ENCODE measurements around the gene ERI2. TPM values are rescaled to one million over a fixed set of nuclear protein-coding genes. Genes with fewer than 3 reads are reported as not detected.
"Not testable (repeated sequence)": the region's sequence is repeated elsewhere in the genome, so short reads cannot be mapped to it uniquely, and the experiment has no call there.

The ERI2 gene
- total RNA-seq, 1 donor from 2014 or later = 18.6 TPM

DNA sequence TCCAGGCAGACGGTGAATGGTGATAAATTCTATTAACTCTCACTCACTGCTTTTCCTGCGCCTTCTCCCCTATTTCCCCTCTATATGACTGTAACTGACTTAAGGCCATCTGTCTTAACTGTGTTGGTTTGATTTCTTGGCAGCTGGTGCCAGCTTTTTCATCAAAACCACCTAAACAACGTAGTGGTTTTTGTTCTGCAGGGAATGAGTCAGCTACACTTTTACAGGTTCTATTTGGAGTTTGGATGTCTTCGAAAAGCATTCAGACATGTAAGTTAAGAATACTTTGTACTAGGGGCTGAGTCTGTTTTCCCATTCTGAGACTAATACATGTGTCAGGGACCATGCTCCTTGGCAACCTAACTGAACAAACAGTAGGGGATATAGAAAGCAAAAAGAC lies 8.5 kb upstream of the ERI2 start:
- no peak for DNase-seq (ENCODE audit: low spot score)

DNA sequence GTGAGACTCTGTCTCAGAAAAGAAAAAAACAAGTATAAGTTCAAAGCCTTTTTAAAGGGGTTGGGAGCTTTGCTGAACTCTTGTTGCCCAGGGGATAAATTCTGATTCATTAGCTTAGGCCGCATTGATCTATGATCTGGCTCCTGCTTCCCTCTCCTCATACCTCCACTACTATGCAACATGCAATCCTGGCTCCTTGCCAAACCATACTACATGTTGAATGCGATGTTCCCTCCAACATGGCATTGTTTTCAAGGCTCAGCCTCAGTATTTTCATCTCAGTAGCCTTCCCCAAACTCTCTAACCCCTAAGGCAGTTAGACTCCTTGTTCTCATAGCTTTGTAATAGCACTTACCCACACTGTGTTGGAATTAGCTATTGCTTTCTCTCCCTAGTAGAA lies 6.2 kb upstream of the ERI2 start:
- no peak for DNase-seq (ENCODE audit: low spot score)

DNA sequence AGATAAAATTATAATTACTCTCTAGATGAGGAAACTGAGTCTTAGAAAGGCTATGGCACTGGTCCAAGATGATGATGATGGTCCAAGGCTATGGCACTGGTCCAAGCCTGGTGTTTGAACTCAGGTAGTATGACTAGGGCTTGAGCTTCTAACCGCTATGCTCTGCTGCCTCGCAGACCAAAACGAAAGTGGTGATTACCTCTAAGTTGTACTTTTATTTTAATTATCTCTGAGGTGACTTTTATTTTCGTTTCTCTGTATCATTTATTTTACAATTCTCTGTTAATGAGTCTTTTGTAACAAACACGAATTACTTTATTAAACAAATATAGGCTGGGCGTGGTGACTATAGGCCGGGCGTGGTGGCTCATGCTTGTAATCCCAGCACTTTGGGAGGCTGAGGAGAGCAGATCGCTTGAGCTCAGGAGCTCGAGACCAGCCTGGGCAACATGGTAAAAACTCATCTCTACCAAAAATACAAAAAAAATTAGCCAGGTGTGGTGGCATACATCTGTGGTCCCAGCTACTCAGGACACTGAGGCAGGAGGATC lies 5.7 kb upstream of the ERI2 start:
- DNase-seq (ENCODE audit: low spot score) = no peak

DNA sequence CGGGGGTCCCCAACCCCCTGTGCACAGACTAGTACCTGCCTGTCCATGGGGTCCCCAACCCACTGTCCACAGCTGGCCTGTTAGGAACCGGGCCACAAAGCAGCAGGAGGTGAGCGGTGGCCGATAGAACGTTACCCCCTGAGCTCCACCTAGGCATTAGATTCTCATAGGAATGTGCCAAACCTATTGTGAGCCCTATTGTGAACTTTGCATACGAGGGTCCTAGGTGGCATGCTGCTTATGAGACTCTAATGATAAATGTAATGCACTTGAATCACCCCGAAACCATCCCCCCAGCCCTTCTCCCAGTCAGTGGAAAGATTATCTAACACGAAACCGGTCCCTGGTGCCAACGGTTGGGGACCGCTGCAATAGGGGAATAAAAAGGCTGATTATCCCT lies 1.6 kb upstream of the ERI2 start:
- DNase-seq (ENCODE audit: low spot score) = no peak

DNA sequence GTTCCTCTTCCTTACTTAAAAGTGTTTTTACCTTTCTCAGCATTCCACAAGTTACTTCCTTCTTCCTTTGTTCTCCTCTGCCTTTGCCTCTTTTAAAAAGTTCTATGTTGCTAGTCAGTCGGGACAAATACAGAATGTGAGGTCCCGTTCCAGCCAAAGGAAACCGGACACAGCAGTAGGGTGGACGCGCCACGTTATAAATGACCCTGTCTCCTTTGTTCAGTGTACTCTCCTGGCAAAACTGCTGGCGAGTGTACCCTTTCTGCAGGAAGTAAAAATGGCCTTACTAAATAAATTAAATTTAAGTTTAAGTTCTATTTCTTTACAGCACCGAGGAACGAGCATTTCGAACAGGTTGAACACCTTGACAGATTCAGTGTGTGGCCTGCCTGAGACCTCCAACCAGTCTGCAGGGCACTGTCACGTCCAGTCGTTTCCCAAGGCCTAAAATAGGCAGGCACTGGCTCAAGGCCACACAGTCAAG lies 546 bp downstream of the ERI2 start:
- DNase-seq (ENCODE audit: low spot score) = not testable (repeated sequence)

DNA sequence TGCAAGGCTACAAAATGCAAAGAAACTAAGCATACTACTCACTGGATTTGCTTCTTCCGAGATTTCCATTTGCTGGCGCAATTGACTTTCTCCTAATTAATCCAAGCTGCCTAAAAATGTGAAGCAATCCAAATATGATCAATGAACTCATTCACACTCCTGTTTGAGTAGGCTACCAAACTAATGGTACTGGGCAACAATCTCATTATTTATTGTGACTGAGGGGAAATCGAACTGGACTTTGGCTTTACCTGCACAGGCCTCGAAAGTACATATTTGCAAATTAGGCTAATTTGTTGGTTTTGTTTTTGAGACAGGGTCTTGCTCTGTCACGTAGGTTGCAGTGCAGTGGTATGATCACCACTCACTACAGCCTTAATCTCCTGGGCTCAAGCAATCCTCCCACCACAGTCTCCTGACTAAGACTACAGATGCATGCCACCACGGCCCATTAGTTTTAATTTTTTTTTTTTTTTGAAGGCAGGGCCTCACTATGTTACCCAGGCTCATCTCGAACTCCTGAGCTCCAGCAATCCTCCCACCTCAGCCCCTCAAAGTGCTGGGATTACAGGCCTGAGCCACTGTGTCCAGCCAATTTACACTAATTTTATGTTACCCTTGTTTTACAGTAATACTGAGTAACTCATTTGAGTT lies 2.6 kb downstream of the ERI2 start:
- no peak for DNase-seq (ENCODE audit: low spot score)

DNA sequence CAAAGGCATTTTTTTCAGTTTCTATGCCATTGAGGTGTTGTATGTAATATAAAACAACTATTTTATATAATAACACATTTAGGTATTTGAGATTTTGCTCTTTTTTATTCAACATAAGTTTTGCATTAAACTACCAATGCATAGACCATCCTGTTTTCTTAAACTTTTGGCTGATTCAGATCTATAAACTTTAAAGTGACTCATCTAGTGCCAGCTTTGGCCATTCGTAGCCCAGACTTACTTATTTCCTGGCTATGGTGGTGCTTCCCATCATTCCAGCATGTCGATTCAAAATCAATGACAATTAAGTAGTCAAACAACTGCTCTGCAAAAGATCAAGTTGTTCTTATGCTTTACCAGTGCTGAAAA lies 3.1 kb downstream of the ERI2 start:
- DNase-seq (ENCODE audit: low spot score) = no peak

DNA sequence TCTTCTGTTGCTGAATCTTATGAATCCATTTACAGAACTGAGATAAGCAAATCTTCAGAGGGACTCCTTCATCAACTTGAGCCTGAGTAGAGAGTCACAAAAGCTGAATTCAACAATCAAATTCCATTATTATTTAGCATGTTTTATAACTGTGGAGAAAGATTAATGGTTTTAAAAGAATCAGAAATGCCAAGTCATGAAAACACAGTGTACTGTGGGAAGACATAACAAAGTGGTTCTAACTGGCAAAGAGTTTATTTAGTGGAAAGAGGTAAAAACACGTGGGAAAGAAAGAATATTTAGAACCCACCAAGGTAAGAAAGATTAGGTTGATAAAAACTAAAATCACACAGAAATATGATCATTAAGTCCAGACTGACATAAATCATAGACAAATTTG lies 5.0 kb downstream of the ERI2 start:
- DNase-seq (ENCODE audit: low spot score) = no peak

DNA sequence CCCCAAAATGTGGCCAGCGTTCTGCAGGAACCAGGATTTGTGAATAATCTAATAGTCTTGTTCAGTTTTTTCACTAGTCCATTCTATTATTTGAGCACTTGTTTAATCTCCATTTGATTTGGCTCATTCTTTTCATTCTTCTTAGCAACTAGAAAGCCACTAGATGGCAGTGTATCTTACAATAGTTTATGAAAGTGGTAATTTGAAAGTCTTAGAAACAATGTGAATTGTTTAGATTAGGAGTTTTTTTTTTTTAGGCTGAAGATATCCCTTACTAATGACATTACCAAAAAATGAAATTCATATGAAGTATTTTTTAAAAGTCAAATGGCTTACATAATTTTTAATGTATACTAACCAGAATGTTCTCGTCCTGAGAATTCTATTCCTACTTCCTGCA lies 6.7 kb downstream of the ERI2 start:
- no peak for DNase-seq (ENCODE audit: low spot score)

DNA sequence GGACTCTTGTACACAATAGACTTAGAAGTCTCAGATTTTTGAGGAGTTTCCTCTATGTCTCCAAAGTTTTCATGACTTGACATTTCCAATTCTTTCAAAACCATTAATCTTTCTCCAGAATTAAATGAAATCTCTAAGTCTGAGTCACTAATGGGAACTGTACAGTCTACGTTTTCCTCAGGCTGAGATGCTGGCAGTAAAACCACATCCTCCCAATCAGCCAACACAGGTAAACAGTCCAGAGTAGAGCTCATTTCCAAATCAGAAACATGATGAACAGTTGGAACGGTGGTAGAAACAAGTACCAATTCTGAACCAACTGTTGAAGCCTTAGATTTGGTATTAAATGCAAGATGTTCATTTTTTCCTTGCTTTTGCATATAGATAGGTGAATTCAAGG lies 7.9 kb downstream of the ERI2 start:
- no peak for DNase-seq (ENCODE audit: low spot score)

DNA sequence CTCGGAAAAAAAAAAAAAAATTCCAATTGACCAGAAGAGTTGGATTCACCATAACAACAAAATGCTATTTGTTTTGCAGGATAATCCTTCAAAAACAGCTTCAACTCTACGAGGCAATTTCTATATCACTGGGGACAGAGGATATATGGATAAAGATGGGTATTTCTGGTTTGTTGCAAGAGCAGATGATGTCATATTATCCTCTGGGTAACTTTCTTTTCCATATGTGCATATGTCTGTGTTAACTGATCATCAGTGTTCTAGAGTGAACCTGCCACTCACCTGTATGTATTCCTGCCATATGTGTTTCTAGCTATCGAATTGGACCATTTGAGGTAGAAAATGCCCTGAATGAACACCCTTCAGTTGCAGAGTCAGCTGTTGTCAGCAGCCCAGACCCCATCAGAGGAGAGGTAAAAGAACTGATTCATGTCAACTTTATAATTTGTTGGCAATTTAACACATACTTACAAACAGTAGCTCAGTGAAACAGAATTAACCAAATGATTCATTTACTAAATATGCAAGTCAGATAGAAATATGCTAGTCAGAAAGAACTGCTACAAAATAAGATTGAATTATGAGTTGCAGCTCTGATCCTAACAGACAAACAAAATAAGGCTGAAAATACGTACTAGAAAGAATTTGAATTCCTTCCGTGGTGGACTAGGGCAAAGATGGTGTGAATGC lies 14.2 kb downstream of the ERI2 start:
- DNase-seq (ENCODE audit: low spot score) = no peak

DNA sequence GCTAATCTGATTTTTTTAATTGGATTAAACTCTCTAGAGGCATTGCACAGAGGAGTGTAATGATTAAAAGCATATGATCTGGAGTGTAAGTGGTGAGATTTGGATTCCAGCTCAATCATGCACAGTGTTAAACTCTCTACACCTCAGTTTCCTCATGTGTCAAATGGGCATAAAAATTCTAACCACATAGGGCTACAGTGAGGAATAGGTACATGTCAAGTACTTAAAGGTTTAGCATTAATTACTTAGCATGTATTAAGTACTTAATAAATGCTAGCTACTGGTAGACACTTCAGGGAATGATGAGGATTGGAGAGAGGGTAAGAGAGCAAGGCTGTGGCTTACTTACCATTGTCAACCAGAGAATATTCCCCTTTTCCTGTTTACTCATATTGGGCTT lies 17.1 kb downstream of the ERI2 start:
- DNase-seq (ENCODE audit: low spot score) = no peak

DNA sequence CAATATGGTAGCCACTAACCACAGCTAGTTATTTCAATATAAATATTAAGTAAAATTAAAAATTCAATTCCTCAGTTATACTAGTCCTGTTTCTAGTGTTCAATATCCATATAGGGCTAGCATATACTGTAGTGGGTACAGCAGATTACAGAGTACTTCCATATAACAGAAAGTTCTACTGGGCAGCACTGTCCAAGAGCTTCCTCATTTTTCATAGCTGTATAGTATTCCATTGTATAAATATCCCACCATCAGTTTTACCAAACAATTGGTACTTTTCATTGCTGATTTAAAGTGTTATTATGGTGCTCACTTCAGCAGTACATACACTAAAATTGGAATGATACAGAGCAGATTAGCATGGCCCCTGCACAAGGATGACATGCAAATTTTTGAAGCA lies 22.1 kb downstream of the ERI2 start:
- DNase-seq (ENCODE audit: low spot score) = no peak

DNA sequence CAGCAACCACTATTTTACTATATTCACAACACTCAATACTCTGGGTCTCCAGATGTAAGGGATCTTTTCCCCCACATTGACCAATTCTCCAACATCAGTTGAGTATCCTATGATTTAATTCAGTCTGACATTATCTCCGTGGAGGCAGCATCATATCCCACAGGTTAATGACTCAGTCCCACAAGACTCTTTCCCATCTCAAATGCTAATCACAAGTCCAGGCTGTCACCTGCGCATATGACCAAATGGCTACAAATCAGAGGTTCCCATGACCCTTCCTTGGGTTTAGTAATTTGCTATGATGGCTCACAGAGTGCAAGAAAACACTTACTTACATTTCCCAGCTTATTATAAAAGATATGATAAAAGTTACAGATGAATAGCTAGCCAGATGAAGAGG lies 23.8 kb downstream of the ERI2 start:
- DNase-seq (ENCODE audit: low spot score) = no peak

DNA sequence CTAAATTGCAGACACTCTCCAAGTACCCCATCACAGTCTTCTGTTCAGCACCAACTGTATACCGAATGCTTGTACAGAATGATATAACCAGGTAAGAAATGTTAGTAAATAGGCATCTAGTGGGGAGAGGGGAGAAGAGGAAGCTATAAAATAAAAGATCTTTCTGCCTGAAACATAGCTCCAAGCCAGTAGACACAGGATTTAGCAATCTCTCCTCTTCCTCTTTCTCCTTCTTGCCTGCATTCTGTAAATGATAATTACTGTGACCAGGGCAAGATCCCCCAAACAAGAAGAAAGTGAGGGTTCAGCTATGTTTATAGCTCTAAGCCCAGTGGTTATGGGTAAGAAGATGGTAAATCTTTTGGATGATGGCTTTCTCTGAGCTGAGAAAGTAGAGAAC lies 24.6 kb downstream of the ERI2 start:
- DNase-seq (ENCODE audit: low spot score) = no peak

DNA sequence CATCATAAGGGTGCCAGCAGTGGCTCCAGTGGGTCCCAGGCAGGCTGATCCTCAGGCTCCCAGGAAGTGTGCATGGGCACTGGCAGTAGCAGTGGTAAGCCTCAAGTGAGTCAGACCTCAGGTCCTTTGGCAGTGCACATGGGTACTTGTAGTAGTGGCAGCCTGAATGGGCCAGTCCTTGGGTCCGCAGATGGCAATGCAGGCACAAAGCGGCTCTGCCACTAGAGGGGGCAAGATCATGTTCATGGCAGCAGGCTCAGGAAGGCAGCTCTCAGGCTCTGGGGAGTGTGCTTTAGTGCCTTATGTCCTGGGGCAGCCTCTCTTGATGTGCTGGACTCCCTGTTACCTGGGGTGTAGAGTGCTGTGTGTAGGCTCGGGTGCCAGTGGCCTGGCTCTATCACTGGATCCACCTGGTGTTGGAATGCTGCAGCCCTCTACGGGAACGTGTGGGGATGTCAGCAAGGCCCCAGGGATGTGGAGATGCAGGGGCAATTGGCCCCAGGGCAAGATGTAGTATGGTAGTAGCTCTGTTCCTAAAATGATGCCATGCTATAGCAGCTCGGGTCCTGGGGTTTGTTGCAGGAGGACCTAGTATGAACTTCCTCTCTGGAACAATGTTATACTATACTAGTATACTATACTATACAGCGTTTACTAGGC lies 31.4 kb downstream of the ERI2 start:
- DNase-seq (ENCODE audit: low spot score) = peak; percentile 54

DNA sequence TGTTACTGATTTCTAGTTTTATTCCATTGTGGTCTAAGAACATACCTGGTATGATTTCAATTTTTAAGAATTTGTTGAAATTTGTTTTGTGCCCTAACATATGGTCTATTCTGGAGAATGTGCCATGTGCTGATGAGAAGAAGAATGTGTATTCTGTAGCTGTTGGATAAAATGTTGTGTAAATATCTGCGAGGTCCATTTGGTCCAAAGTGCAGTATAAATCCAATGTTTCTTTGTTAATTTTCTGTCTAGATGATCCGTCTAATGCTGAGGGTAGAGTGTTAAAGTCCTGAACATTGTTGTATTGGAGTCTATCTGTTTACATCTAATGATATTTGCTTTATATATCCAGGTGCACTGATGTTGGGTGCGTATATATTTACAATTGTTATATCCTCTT lies 32.6 kb downstream of the ERI2 start:
- no peak for DNase-seq (ENCODE audit: low spot score)

DNA sequence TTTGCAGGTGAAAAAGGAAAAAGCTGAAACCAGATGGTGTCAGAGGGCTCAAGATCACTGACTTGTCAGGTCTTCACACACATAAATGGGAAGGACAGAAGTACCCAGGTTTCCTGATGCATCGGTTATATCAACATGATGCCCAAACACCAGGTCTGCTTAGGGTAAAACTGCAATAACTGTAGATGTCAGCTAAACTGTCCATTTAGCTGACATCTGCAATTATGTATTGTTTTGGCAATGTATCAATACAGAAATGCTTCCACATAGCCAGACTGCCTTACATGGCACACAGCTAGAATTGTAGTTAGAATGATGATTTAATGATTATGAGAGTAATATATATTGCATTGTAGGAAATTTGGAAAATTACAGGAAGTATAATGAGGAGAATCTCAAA lies 37.5 kb downstream of the ERI2 start:
- DNase-seq (ENCODE audit: low spot score) = no peak

DNA sequence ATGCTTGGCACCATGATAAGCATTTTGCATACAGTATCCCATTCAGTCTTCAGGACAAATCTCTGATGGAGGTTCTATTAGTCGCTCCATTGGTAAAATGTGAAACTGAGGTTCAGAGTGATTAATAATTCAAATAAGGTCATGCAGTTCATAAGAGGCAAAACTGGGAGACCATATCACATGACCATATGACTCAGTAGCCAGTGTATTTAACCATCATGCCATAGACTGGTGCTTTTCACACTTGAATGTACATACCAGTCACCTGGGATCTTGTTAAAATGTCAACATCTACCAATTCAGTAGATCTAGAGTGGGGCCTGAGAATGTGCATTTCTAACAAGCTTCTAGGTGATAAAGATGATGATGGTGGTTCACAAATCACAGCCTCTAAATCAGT lies 38.2 kb downstream of the ERI2 start:
- DNase-seq (ENCODE audit: low spot score) = no peak

DNA sequence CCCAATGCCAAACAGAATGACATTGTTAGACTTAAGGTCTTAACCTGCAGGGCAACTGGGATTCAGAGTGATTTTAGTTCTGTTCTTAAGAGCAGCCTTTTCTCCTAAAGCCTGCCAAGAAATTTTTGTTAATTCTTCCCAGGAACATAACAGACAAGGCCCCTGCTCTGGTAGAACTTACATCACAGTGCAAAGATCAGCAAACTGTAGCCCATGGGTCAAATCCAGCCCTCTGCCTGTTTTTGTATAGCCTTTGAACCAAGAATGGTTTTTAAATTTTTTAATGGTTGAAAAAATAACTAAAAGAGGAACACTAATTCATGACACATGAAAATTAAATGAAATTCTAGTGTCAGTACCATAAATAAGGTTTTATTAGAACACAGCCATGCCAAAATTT lies 38.7 kb downstream of the ERI2 start:
- DNase-seq (ENCODE audit: low spot score) = no peak

DNA sequence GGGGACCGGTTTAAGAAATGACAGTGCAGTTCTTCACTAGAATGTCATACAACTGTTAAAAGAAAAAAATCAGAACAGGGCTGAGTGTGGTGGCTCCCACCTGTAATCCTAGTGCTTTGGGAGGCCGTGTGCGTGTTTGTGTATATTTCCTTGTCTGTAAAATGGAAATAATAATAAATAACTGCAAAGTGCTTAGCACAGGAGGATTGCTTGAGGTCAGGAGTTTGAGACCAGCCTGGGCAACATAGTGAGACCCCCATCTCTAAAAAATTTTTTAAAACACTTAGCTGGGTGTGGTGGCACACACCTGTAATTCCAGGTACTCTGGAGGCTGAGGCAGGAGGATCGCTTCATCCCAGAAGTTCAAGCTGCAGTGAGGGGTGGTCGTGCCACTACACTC lies 40.0 kb downstream of the ERI2 start:
- no peak for DNase-seq (ENCODE audit: low spot score)

DNA sequence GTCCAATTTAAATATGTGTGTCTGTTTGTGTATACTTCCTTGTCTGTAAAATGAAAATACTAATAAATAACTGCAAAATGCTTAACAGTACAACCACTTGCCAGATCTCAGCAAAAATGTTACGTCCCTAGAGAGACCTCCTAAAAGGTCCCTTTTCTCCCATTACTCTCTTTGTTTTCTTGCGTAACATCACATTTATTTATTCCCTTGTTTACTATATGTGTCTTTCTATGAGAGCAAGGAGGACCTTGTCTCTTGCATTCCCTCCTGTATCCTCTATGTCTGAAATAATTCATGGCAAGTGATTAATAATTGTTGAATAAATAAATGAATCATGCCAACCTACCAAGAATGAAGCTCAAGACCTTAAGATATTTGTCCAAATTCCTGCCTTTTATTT lies 40.5 kb downstream of the ERI2 start:
- no peak for DNase-seq (ENCODE audit: low spot score)

DNA sequence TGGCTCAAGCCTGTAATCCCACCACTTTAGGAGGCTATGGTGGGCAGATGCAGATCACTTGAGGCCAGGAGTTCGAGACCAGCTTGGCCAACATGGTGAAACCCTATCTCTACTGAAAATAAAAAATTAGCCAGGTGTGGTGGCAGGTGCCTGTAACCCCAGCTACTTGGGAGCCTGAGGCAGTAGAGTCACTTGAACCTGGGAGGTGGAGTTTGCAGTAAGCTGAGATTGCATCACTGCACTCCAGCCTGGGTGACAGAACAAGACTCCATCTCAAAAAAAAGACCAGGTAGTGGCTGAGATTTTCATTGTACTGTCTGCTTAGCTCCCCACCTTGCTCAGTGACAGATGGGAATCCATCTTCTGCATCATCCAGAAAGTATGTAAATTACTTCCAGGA lies 41.8 kb downstream of the ERI2 start:
- not testable (repeated sequence) for DNase-seq (ENCODE audit: low spot score)

Data from mucosa of gallbladder (tissue), 1 donor.